SK-N-MC (cell line): ENCODE data around the gene LRRC28.

Experiments
- EZH2 ChIP-seq: fragments of 200-600 bp; sonication (generic); IDR thresholded peaks from one replicate; pipeline ENCODE4 v1.6.1; 2017; ENCODE audit warnings: antibody characterized with exemption
- FOXP2 ChIP-seq: optimal IDR thresholded peaks from 2 replicates; pipeline ENCODE3; 2011; ENCODE audit warnings: mild to moderate bottlenecking, moderate library complexity; ENCODE audit not compliant: insufficient read depth; ENCODE audit errors: extremely low read length, control extremely low read depth
- POLR2AphosphoS5 ChIP-seq: IDR thresholded peaks from 2 replicates; pipeline ENCODE4 v1.6.1; 2012; ENCODE audit warnings: mild to moderate bottlenecking, low read depth, low read length, borderline replicate concordance

- TF ChIP-seq POLR2AphosphoS5: no peak
- TF ChIP-seq EZH2: no peak
- no peak for TF ChIP-seq FOXP2
Observed at GRCh38 chr15:99310745-99311144, 59.5 kb downstream of the LRRC28 start.
